ENCODE data around the gene HECTD2. TPM values are rescaled to one million over a fixed set of nuclear protein-coding genes. Genes with fewer than 3 reads are reported as not detected.

HECTD2 gene
- total and polyA plus RNA-seq, 4 donors = 19.9 to 49.2 (median 29.1) TPM

- no peaks in the 10 kb centered on the region for H3K4me1 ChIP-seq (ENCODE audit: control insufficient read depth, insufficient read depth, low read length)
- H3K36me3 ChIP-seq (ENCODE audit: control insufficient read depth, insufficient read depth, low read length) = peaks cover 15% of the 10 kb centered on the region
- peaks cover 4% of the 10 kb centered on the region for H3K9me3 ChIP-seq (ENCODE audit: control insufficient read depth, insufficient read depth, low read length)
- no peak overlapping the region for H3K4me3 ChIP-seq (ENCODE audit: low read depth, low read length)
- no peak overlapping the region for H3K27ac ChIP-seq (ENCODE audit: low read depth, low read length)
- H3K27me3 ChIP-seq (ENCODE audit: control insufficient read depth, insufficient read depth, low read length) = no peaks in the 10 kb centered on the region
- no peak for DNase-seq (ENCODE audit: low read depth in 4 of 6, low spot score in 6 of 6)
Observed at GRCh38 chr10:91462423-91462822, 52.3 kb downstream of the HECTD2 start.

GRCh38 chr10:91464500-91464899 lies 54.4 kb downstream of the HECTD2 start:
- Histone ChIP-seq H3K36me3 (ENCODE audit: control insufficient read depth, insufficient read depth, low read length) (peaks cover 22% of the 10 kb centered on the region), H3K4me3 (ENCODE audit: low read depth, low read length) (no peak overlapping the region), H3K9me3 (ENCODE audit: control insufficient read depth, insufficient read depth, low read length) (peaks cover 4% of the 10 kb centered on the region), H3K4me1 (ENCODE audit: control insufficient read depth, insufficient read depth, low read length) (no peaks in the 10 kb centered on the region), H3K27me3 (ENCODE audit: control insufficient read depth, insufficient read depth, low read length) (no peaks in the 10 kb centered on the region), H3K27ac (ENCODE audit: low read depth, low read length) (no peak overlapping the region)
- WGBS (ENCODE audit: insufficient coverage) = no CpG with 5 or more reads among the region's 2 CpGs
- no peak for DNase-seq (ENCODE audit: low read depth in 4 of 6, low spot score in 6 of 6)

- no peaks in the 10 kb centered on the region for H3K27me3 ChIP-seq (ENCODE audit: control insufficient read depth, insufficient read depth, low read length)
- H3K27ac ChIP-seq (ENCODE audit: low read depth, low read length) = no peak overlapping the region
- H3K9me3 ChIP-seq (ENCODE audit: control insufficient read depth, insufficient read depth, low read length) = peaks cover 4% of the 10 kb centered on the region
- H3K4me1 ChIP-seq (ENCODE audit: control insufficient read depth, insufficient read depth, low read length) = no peaks in the 10 kb centered on the region
- peaks cover 22% of the 10 kb centered on the region for H3K36me3 ChIP-seq (ENCODE audit: control insufficient read depth, insufficient read depth, low read length)
- H3K4me3 ChIP-seq (ENCODE audit: low read depth, low read length) = no peak overlapping the region
- no CpG with 5 or more reads among the region's 1 CpG for WGBS (ENCODE audit: insufficient coverage)
- DNase-seq (ENCODE audit: low read depth in 4 of 6, low spot score in 6 of 6) = no peak
Observed at GRCh38 chr10:91465261-91465660, 55.1 kb downstream of the HECTD2 start.

GRCh38 chr10:91467114-91467513 lies 57.0 kb downstream of the HECTD2 start:
- 87% methylated on average over 4 of the region's 4 CpGs for WGBS (ENCODE audit: insufficient coverage)
- H3K27me3 ChIP-seq (ENCODE audit: control insufficient read depth, insufficient read depth, low read length) = no peaks in the 10 kb centered on the region
- H3K36me3 ChIP-seq (ENCODE audit: control insufficient read depth, insufficient read depth, low read length) = peaks cover 22% of the 10 kb centered on the region
- no peak for DNase-seq (ENCODE audit: low read depth in 4 of 6, low spot score in 6 of 6)
- H3K27ac ChIP-seq (ENCODE audit: low read depth, low read length) = no peak overlapping the region
- peaks cover 6% of the 10 kb centered on the region for H3K9me3 ChIP-seq (ENCODE audit: control insufficient read depth, insufficient read depth, low read length)
- no peaks in the 10 kb centered on the region for H3K4me1 ChIP-seq (ENCODE audit: control insufficient read depth, insufficient read depth, low read length)
- H3K4me3 ChIP-seq (ENCODE audit: low read depth, low read length) = no peak overlapping the region

DNA sequence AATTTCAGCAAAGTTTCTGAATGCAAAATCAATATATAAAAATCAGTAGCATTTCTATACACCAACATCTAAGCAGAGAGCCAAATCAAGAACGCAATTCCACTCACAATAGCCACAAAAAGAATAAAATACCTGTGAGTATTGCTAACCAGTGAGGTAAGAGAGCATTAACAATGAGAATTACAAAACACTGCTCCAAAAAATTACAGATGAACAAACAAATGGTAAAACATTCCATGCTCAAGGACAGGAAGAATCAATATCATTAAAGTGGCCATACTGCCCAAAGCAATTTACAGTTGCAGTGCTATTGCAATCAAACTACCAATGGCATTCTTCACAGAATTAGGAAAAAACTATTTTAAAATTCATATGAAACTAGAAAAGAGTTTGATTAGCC lies 61.5 kb downstream of the HECTD2 start:
- no CpG with 5 or more reads among the region's 1 CpG for WGBS (ENCODE audit: insufficient coverage)
- no peak for DNase-seq (ENCODE audit: low read depth in 4 of 6, low spot score in 6 of 6)
- H3K4me1 ChIP-seq (ENCODE audit: control insufficient read depth, insufficient read depth, low read length) = no peaks in the 10 kb centered on the region
- no peak overlapping the region for H3K27ac ChIP-seq (ENCODE audit: low read depth, low read length)
- peaks cover 7% of the 10 kb centered on the region for H3K9me3 ChIP-seq (ENCODE audit: control insufficient read depth, insufficient read depth, low read length)
- no peak overlapping the region for H3K4me3 ChIP-seq (ENCODE audit: low read depth, low read length)
- no peaks in the 10 kb centered on the region for H3K27me3 ChIP-seq (ENCODE audit: control insufficient read depth, insufficient read depth, low read length)
- peaks cover 18% of the 10 kb centered on the region for H3K36me3 ChIP-seq (ENCODE audit: control insufficient read depth, insufficient read depth, low read length)

GRCh38 chr10:91472911-91473310 lies 62.8 kb downstream of the HECTD2 start:
- Histone ChIP-seq H3K27me3 (ENCODE audit: control insufficient read depth, insufficient read depth, low read length) (no peaks in the 10 kb centered on the region), H3K4me1 (ENCODE audit: control insufficient read depth, insufficient read depth, low read length) (no peaks in the 10 kb centered on the region), H3K9me3 (ENCODE audit: control insufficient read depth, insufficient read depth, low read length) (peaks cover 5% of the 10 kb centered on the region), H3K36me3 (ENCODE audit: control insufficient read depth, insufficient read depth, low read length) (peaks cover 9% of the 10 kb centered on the region), H3K4me3 (ENCODE audit: low read depth, low read length) (no peak overlapping the region), H3K27ac (ENCODE audit: low read depth, low read length) (no peak overlapping the region)
- no CpG with 5 or more reads among the region's 2 CpGs for WGBS (ENCODE audit: insufficient coverage)
- DNase-seq (ENCODE audit: low read depth in 4 of 6, low spot score in 6 of 6) = no peak

DNA sequence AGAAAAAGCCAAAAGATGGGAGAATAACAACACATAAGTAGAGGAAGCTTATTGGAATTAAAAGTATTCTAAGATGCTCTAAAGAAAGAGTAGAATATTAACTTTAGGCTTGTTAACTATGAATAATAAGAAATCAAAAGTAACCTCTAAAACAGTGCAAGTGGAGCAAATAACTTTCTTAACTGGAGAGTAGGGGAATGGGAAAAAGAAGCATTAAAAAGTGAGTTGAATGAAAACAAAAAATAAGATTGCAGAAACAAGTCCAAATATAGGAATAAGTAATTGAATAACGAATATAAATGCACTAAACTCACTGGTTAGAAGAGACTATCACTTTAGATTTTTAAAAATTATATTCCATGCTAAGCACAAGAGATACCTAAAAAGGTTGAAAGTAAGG lies 63.9 kb downstream of the HECTD2 start:
- H3K4me3 ChIP-seq (ENCODE audit: low read depth, low read length) = no peak overlapping the region
- WGBS (ENCODE audit: insufficient coverage) = no CpG with 5 or more reads among the region's 1 CpG
- no peak overlapping the region for H3K27ac ChIP-seq (ENCODE audit: low read depth, low read length)
- no peaks in the 10 kb centered on the region for H3K4me1 ChIP-seq (ENCODE audit: control insufficient read depth, insufficient read depth, low read length)
- no peaks in the 10 kb centered on the region for H3K27me3 ChIP-seq (ENCODE audit: control insufficient read depth, insufficient read depth, low read length)
- peaks cover 5% of the 10 kb centered on the region for H3K9me3 ChIP-seq (ENCODE audit: control insufficient read depth, insufficient read depth, low read length)
- peaks cover 7% of the 10 kb centered on the region for H3K36me3 ChIP-seq (ENCODE audit: control insufficient read depth, insufficient read depth, low read length)
- no peak for DNase-seq (ENCODE audit: low read depth in 4 of 6, low spot score in 6 of 6)

GRCh38 chr10:91477236-91477635 lies 67.1 kb downstream of the HECTD2 start:
- no peak for DNase-seq (ENCODE audit: low read depth in 4 of 6, low spot score in 6 of 6)
- no CpG with 5 or more reads among the region's 2 CpGs for WGBS (ENCODE audit: insufficient coverage)
- H3K4me1 ChIP-seq (ENCODE audit: control insufficient read depth, insufficient read depth, low read length) = no peaks in the 10 kb centered on the region
- peaks cover 3% of the 10 kb centered on the region for H3K9me3 ChIP-seq (ENCODE audit: control insufficient read depth, insufficient read depth, low read length)
- H3K4me3 ChIP-seq (ENCODE audit: low read depth, low read length) = no peak overlapping the region
- H3K27ac ChIP-seq (ENCODE audit: low read depth, low read length) = no peak overlapping the region
- H3K36me3 ChIP-seq (ENCODE audit: control insufficient read depth, insufficient read depth, low read length) = peaks cover 7% of the 10 kb centered on the region
- no peaks in the 10 kb centered on the region for H3K27me3 ChIP-seq (ENCODE audit: control insufficient read depth, insufficient read depth, low read length)

DNA sequence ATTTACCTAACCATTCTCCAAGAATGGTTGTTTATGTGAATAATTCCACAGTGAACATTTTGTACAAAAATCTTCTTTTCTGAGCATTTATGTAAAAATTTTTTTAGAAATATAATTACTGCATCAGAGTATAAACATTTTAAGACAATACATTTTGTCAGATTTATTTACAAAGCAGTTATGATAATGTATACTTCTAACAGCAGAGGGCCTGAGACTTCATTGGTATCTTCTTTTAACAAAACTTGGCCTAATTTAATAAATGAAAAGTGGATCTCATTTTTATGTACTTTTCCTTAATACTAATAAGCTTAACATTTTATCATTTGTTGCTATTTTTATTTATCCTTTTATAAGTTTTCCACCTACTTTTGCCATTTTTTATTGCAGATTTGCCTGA lies 69.4 kb downstream of the HECTD2 start:
- no peak for DNase-seq (ENCODE audit: low read depth in 4 of 6, low spot score in 6 of 6)

GRCh38 chr10:91487911-91488582 lies 77.9 kb downstream of the HECTD2 start:
- Histone ChIP-seq H3K9me3 (ENCODE audit: control insufficient read depth, insufficient read depth, low read length) (no peaks in the 10 kb centered on the region), H3K27ac (ENCODE audit: low read depth, low read length) (no peak overlapping the region), H3K4me1 (ENCODE audit: control insufficient read depth, insufficient read depth, low read length) (no peaks in the 10 kb centered on the region), H3K4me3 (ENCODE audit: low read depth, low read length) (no peak overlapping the region), H3K27me3 (ENCODE audit: control insufficient read depth, insufficient read depth, low read length) (no peaks in the 10 kb centered on the region), H3K36me3 (ENCODE audit: control insufficient read depth, insufficient read depth, low read length) (no peaks in the 10 kb centered on the region)
- no peak for DNase-seq (ENCODE audit: low read depth in 4 of 6, low spot score in 6 of 6)
- 60% methylated on average over 1 of the region's 3 CpGs for WGBS (ENCODE audit: insufficient coverage)

More for the DNA sequence above, 69.4 kb downstream of the HECTD2 start:
- H3K27me3 ChIP-seq (ENCODE audit: control insufficient read depth, insufficient read depth, low read length) = no peaks in the 10 kb centered on the region
- no peaks in the 10 kb centered on the region for H3K9me3 ChIP-seq (ENCODE audit: control insufficient read depth, insufficient read depth, low read length)
- H3K27ac ChIP-seq (ENCODE audit: low read depth, low read length) = no peak overlapping the region
- H3K4me3 ChIP-seq (ENCODE audit: low read depth, low read length) = no peak overlapping the region
- peaks cover 7% of the 10 kb centered on the region for H3K36me3 ChIP-seq (ENCODE audit: control insufficient read depth, insufficient read depth, low read length)
- H3K4me1 ChIP-seq (ENCODE audit: control insufficient read depth, insufficient read depth, low read length) = no peaks in the 10 kb centered on the region

Measured in spinal cord (tissue), 10 donors.